HepG2 (cell line): Measurements from ENCODE around the gene NDUFS1. TPM values are rescaled to one million over a fixed set of nuclear protein-coding genes. Genes with fewer than 3 reads are reported as not detected.

Experiments
- BCLAF1 ChIP-seq: fragments of 450-650 bp; IDR thresholded peaks from 2 replicates; pipeline ENCODE4 v1.6.1; 2017; ENCODE audit warnings: mild to moderate bottlenecking
- FOSL1 ChIP-seq: sonication (generic); formaldehyde crosslinking; IDR thresholded peaks from 2 replicates; pipeline ENCODE4 v1.9.0; 2021; ENCODE audit warnings: missing genetic modification reagents, borderline replicate concordance
- FOXP4 ChIP-seq: sonication (generic); formaldehyde crosslinking; IDR thresholded peaks from 2 replicates; pipeline ENCODE4 v1.4.0; 2020; ENCODE audit warnings: missing genetic modification reagents
- KDM3A ChIP-seq: IDR thresholded peaks from 2 replicates; pipeline ENCODE4 v1.6.1; 2018; ENCODE audit warnings: low read depth, missing compliant biosample characterization
- KLF11 ChIP-seq: IDR thresholded peaks from 2 replicates; pipeline ENCODE4 v1.6.1; 2016; ENCODE audit warnings: missing compliant biosample characterization
- KLF6 ChIP-seq: IDR thresholded peaks from 2 replicates; pipeline ENCODE4 v1.8.0; 2016; ENCODE audit warnings: missing biosample characterization, missing genetic modification reagents
- PREB ChIP-seq: sonication (generic); formaldehyde crosslinking; IDR thresholded peaks from 2 replicates; pipeline ENCODE4 v1.4.0; 2020; ENCODE audit warnings: missing genetic modification reagents
- SIX1 ChIP-seq: sonication (generic); formaldehyde crosslinking; IDR thresholded peaks from 2 replicates; pipeline ENCODE4 v1.4.0; 2020; ENCODE audit warnings: missing genetic modification reagents, borderline replicate concordance
- SOX6 ChIP-seq, 2 experiments: fragments of 450-650 bp in 1 of 2; sonication (generic) in 1 of 2; formaldehyde crosslinking in 1 of 2; IDR thresholded peaks; 2 replicates each; pipeline versions ENCODE4 v1.4.0 to v1.6.1; 2017 to 2020; ENCODE audit warnings: antibody characterized with exemption in 1 of 2, mild to moderate bottlenecking in 1 of 2, missing genetic modification reagents in 1 of 2
- ZC3H13 ChIP-seq: sonication (generic); formaldehyde crosslinking; IDR thresholded peaks from 2 replicates; pipeline ENCODE4 v1.8.1; 2023; ENCODE audit warnings: mild to moderate bottlenecking, missing genetic modification reagents, moderate library complexity
- ZNF296 ChIP-seq: sonication (generic); formaldehyde crosslinking; conservative IDR thresholded peaks from 2 replicates; pipeline ENCODE4 v1.5.0; 2020; ENCODE audit warnings: mild to moderate bottlenecking, missing genetic modification reagents
- ZNF33A ChIP-seq: sonication (generic); formaldehyde crosslinking; IDR thresholded peaks from 2 replicates; pipeline ENCODE4 v1.5.1; 2020; ENCODE audit warnings: missing genetic modification reagents, mild to moderate bottlenecking, moderate library complexity, borderline replicate concordance
- ZNF574 ChIP-seq: sonication (generic); formaldehyde crosslinking; IDR thresholded peaks from 2 replicates; pipeline ENCODE4 v1.4.0; 2020; ENCODE audit warnings: missing genetic modification reagents
- ZNF674 ChIP-seq: sonication (generic); formaldehyde crosslinking; IDR thresholded peaks from 2 replicates; pipeline ENCODE4 v1.5.0; 2020; ENCODE audit warnings: low read depth, mild to moderate bottlenecking, missing genetic modification reagents
- ZNF710 ChIP-seq: sonication (generic); formaldehyde crosslinking; IDR thresholded peaks from 2 replicates; pipeline ENCODE4 v1.5.0; 2020; ENCODE audit warnings: mild to moderate bottlenecking, missing genetic modification reagents, borderline replicate concordance
- ZNF83 ChIP-seq: sonication (generic); formaldehyde crosslinking; IDR thresholded peaks from 2 replicates; pipeline ENCODE4 v1.4.0; 2020; ENCODE audit warnings: missing genetic modification reagents, mild to moderate bottlenecking, borderline replicate concordance
- polyA plus RNA-seq, 8 experiments: library from polyadenylated mRNA; depleted of rRNA in 3 of 8; stranded (reverse) in 7 of 8; unstranded in 1 of 8; fragments of >200 nt; fragmentation: Illumina TruSeq in 4 of 8; extraction: Trizol in 4 of 8; gene quantifications; 2 replicates each; pipeline versions ENCODE4 v1.2.1 to v1.2.3, GENCODE V29; 2011 to 2016; ENCODE audit warnings: low read depth in 4 of 8, missing spikeins in 1 of 8, mixed read lengths in 1 of 8; ENCODE audit not compliant: insufficient read depth in 1 of 8
- total RNA-seq, 5 experiments: library from RNA; depleted of rRNA; stranded (reverse); fragments of >200 nt; fragmentation: Illumina TruSeq; extraction: Trizol; gene quantifications; 2 replicates each; pipeline ENCODE4 v1.2.3, GENCODE V29; 2016; ENCODE audit warnings: low read depth in 1 of 5

NDUFS1 gene
- total and polyA plus RNA-seq, 2 of the 13 experiments (the other 11 are each of a cell fraction or from before 2014, with no cell fraction given): 139 to 242 TPM

GRCh38 chr2:206083602-206084438, 75.4 kb downstream of the NDUFS1 start (continued):
- TF ChIP-seq ZNF710 (0 out of 2 replicates have a peak, but pooled peaks have one; percentile 41), ZC3H13 (CRISPR knock-in tag) (no peak), PREB (CRISPR knock-in tag) (no peak), KDM3A (CRISPR knock-in tag) (no peak), ZNF296 (no peak), SIX1 (CRISPR knock-in tag) (no peak), ZNF674 (CRISPR knock-in tag) (no peak), ZNF574 (CRISPR knock-in tag) (no peak), BCLAF1 (no peak), ZNF83 (CRISPR knock-in tag) (no peak), SOX6 (IDR thresholded peaks at IDR 0.05) (no peak), SOX6 (CRISPR knock-in tag; IDR thresholded peaks at IDR 0.05) (0 out of 2 replicates have a peak, but pooled peaks have one; percentile 32), KLF6 (CRISPR knock-in tag) (no peak), FOSL1 (no peak), FOXP4 (peak; percentile 46; the same call in 1 of the 2 replicates), KLF11 (CRISPR knock-in tag) (0 out of 2 replicates have a peak, but pooled peaks have one; percentile 62), ZNF33A (CRISPR knock-in tag) (no peak)
